OCI-M2 (cell line): Measurements from ENCODE around the gene IL11RA.
"Not testable (repeated sequence)": the region's sequence is repeated elsewhere in the genome, so short reads cannot be mapped to it uniquely, and the experiment has no call there.

Experiments used
- DNase-seq: peaks from one replicate; lab custom pipeline; 2025; ENCODE audit not compliant: unreplicated experiment; lab: John Stamatoyannopoulos, UW

The IL11RA gene

GRCh38 chr9:34628656-34629490 lies 23.1 kb upstream of the IL11RA start, which contains the start of gene ARID3C:
ARID3C (minus strand) TSS chr9:34629066; CDS start chr9:34628014, 1,052 bp downstream.
- no peak for DNase-seq

DNA sequence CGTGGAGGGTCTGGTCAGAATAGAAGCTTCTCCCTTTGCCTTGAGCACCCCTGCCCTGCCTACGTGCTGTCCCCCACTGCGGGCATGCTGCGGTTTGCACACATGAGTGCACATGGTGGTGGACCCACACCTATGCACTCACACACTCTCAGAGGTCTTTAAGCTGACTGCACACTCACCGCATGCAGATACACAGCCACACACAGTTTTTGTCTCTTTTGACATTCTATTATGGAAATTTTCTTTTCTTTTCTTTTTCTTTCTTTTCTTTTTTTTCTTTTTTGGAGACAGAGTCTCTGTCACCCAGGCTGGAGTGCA lies 22.5 kb upstream of the IL11RA start:
- no peak for DNase-seq

- no peak for DNase-seq
These were observed 21.4 kb upstream of the IL11RA start for GRCh38 chr9:34630402-34631154.

- no peak for DNase-seq
These were observed 18.8 kb upstream of the IL11RA start for GRCh38 chr9:34633166-34633565.

GRCh38 chr9:34633851-34634550 lies 18.0 kb upstream of the IL11RA start:
- DNase-seq, result peak; percentile 44

GRCh38 chr9:34634551-34635248 lies 17.3 kb upstream of the IL11RA start:
- no peak for DNase-seq

GRCh38 chr9:34635556-34635955 lies 16.4 kb upstream of the IL11RA start:
- no peak for DNase-seq

- no peak for DNase-seq
These were observed 15.1 kb upstream of the IL11RA start for GRCh38 chr9:34636791-34637355.

DNA sequence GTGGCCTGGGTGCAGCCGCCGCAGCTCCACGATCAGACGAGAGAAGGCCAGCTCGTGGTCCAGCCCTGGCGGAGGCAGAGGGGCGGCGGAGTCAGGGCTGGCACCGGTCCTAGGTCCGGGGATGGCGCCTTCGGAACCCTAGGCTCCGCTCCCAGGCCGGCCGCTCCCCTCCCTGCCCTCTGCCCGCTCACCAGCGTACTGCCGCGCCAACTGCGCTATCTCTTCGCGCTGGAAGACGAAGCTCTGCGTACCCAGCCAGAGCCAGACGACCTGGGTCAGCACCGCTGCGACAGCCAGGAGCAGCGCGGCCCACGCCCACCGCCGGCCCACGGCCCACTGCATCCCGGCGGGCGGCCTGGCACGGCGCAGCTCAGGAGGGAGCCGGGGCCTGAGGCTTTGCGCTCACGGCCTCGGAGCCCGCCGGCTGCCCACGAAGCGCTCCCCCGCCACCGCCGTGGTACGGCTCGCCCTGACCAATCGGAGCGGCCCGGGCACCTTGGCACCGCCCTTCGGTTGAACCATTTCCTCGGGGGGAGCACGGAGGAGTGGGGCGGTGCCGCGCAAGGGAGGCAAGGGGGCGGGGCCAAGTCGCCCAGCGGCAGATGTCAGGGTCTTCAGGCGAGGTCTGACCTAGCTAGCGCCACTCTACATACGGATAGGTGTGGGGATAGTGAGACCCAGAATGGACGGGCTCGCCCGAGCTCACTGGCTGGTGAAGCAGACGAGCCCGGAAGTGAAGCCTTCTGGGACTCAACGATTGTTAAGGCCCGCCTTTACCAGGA lies 14.4 kb upstream of the IL11RA start, which contains the start of gene SIGMAR1:
Gene SIGMAR1, minus strand, starts transcription at position 432 of the 782 bp plus-strand sequence. Its CDS starts 90 bp downstream, at position 342.
- DNase-seq, result no peak

GRCh38 chr9:34638138-34638445 lies 13.9 kb upstream of the IL11RA start:
- DNase-seq, result no peak

- not testable (repeated sequence) for DNase-seq
These were observed 12.7 kb upstream of the IL11RA start for GRCh38 chr9:34639322-34639721.

GRCh38 chr9:34642679-34643078 lies 9.3 kb upstream of the IL11RA start:
- DNase-seq, result no peak

DNA sequence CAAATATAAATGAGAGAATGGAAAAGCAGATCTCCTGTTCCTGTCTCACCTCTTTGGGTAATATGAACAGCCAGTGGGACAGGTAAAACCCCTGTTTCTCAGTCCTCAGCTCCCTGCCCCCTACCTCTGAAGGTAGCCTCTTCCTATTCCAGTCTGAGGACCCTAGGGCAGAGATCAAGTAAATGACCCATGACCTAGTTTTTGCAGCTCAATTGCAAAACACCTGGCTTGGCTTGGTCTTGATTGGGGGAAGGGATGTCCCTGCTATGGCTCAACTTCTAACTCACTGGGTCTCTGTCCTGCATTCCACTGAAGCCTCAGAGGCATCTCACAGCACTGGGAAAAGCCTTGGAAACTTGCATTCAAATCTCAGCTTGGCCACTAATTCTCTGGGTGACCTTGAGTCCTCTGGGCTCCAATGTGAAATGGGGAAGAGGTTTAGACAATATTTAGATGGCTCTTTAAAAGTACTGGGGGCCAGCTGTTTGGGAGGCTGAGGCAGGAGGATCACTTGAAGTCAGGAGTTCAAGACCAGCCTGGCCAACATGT lies 7.1 kb upstream of the IL11RA start:
- DNase-seq, result no peak

DNA sequence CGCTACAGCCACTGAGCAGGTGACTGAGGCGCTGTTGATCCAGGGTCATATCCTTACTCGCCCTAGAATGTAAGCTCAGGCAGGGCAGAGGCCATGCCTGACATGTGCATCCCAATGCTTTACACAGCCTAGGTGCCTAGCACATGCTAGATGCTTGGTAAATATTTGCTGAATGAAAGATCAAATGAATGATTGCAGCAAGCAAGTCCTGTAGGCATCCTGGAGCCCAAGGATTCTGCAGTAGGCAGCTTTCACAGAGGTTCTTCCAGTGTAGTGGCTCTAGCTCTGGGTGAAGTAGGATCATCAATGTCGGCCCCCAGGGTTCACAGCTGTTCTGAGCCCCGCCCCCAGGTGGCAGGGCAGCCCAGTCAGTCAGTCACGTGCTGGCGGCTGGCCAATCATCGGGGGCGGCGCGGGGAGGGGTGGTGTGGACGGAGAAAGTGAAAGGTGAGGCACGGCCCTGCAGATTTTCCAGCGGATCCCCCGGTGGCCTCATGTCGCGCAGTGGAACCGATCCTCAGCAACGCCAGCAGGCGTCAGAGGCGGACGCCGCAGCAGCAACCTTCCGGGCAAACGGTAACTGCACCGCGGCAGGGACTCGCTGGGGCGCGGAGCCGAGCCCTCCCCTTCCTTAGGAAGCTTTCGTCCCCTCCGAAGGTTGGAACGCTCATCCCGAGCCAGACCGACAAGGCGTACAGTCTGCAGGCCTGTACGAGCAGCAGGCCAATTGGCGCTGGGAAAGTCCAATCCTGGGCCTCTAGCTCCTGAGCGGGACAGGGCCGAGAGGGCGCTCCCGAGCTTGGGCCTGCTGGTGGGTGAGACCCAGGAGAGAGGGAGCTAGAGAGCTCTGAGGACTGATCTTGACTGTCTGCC lies 5.5 kb upstream of the IL11RA start, which contains the start of gene GALT:
Gene GALT, plus strand, starts transcription at position 465 of the 873 bp plus-strand sequence. Its CDS starts 30 bp downstream, at position 495.
- peak; percentile 49 for DNase-seq

- DNase-seq, result no peak
These were observed 4.9 kb upstream of the IL11RA start for GRCh38 chr9:34647084-34647403.

GRCh38 chr9:34647651-34648050 lies 4.3 kb upstream of the IL11RA start:
- DNase-seq, result no peak

DNA sequence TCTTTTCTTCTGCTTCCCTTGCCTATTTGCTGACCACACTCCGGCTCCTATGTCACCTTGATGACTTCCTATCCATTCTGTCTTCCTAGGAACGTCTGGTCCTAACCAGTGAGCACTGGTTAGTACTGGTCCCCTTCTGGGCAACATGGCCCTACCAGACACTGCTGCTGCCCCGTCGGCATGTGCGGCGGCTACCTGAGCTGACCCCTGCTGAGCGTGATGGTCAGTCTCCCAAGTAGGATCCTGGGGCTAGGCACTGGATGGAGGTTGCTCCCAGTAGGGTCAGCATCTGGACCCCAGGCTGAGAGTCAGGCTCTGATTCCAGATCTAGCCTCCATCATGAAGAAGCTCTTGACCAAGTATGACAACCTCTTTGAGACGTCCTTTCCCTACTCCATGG lies 3.3 kb upstream of the IL11RA start:
- DNase-seq, result no peak

DNA sequence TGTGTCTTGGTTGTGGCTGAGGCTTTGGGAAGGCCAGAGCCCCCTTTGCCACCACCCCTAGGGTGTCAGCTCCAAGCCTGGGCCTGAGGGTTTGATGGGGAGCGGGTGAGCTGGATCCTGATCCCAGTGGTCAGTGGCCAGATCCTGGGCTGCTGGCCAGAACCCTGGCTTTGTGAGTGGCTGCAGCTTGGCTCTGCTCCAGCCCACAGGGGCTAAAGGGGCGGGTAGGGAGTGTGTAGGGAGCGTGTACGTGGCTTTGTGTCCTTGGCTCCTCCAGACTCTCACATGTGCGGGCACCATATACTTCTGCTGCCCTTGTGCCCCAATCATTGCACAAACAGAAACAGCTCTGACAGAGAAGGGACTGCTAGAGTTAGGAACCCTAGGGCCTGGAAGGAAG lies 1.2 kb upstream of the IL11RA start:
- no peak for DNase-seq

DNA sequence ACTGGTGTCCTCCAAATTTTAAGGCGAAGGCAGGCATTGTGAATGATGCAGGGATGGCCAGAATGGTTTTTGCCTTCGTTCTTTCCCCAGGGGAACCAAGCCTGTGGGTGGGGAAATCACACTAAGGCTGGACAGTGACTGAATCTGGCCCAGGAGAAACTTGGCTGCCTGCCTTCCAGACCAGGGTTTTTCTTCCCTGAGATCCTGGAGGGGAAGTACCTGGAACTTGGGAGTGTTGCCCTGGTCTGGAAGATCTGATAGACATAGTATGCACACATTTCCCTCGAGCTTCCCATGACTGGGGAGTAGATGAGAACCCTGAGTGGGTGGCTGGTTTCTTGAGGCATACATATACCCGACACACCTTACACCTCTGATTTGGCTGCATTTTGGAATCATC lies 664 bp upstream of the IL11RA start:
- no peak for DNase-seq
